Measurements from ENCODE around the gene TBX4.

Gene TBX4

DNA sequence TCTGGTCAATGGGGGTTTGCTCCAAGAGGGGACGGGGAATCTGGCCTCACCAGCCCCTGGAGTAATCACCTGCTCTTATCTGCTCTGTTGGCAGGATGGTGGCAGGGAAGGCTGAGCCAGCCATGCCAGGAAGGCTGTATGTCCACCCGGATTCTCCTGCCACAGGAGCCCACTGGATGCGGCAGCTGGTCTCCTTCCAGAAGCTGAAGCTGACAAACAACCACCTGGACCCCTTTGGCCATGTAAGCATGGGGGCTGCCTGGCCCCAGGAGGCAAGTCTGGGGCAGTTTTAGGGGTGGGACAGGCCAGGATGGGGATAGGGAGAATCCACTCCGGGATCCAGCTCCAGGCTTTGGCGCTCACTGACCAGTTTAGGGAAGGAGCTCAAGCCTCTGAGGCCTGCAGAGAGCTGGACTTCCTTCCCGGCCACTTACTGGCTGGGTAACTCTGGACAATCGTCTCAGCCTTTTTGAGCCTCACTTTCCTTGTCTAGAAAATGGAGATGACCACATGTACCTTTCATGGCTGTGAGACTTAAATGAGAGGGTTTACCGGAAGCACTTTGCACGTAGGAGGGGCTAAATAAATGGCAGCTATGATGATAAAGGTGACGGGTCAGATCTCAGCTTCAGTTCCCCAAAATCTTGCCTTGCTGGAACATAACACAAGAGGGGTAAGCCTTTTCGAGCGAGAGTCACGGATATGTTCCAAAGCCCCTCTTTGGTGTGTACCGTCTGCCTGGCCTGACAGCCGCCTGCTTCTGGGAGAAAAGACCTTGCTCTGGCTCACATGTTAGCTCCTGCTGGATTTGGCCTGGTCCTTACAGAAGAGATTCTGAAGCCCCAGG is 15.4 kb downstream of the TBX4 start:
- DNase-seq = no peak

DNA sequence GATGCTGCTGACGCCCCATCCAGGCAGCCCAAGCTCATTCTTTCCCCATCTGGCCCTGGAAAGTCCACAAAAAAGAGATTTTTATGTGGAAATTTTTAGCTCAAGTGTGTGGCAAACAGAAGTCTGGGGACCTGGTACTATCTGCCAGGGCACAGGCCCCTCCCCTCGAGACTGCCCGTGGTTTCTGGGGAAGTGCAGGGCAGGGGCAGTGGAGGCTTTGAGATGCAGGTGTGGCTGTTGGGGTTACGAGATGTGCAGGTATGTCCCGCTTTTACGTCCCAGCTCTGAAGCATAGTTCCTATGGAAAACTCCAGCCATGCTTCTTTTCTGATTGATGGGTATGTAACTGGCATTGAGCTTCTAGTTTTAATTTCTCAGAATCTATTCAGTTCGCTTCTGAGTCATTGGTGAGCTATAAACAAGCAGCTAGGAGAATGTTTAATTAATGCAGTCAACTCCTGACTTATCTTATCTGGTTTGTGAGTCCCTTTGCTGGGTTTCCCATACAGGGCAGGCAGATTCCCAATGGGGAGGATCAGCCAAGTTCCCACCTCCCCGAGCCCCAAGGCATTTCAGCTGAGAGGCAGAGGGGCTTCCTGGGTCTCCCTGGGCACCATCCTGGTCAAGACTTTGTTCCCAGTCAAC is 16.2 kb downstream of the TBX4 start:
- DNase-seq = no peak

DNA sequence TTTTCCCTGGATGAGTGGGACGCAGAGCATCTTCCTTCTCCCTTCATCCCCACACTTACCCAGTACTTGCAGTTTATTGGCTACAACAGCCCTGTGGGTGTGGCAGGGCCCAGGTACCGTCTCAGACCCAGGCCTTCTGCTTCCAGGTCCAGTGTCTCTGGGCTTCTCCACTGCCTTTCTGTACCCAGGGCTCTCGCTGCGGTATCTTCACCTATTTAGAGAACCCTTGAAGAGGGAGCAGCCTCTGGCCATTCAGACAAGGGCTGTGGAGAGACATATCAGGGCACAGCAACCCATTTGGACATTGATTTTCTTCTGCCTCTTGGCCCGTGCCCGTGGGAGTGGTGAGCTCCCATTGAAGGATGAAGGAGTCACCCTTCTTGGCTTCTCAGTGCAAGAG is 17.3 kb downstream of the TBX4 start:
- no peak for DNase-seq

DNA sequence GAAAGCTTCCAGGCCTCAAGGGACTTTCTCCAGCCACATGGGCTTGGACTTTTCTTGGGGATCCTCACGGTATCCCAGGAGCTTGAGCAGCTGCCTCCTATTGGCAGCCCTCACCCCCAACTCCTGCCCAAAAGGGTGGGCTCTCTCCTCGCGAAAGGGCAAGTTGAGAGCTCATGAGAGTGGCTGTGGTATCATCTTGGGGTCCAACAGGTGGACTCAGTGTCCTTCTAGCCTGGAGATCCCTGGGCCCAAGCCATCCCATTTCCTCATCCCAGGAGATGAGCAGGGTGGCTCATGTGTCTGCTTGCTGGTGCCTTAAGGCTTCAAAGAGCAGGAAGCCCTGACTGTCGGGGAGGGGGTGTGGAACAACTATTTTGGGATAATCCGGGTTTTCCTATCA is 17.7 kb downstream of the TBX4 start:
- DNase-seq = no peak

DNA sequence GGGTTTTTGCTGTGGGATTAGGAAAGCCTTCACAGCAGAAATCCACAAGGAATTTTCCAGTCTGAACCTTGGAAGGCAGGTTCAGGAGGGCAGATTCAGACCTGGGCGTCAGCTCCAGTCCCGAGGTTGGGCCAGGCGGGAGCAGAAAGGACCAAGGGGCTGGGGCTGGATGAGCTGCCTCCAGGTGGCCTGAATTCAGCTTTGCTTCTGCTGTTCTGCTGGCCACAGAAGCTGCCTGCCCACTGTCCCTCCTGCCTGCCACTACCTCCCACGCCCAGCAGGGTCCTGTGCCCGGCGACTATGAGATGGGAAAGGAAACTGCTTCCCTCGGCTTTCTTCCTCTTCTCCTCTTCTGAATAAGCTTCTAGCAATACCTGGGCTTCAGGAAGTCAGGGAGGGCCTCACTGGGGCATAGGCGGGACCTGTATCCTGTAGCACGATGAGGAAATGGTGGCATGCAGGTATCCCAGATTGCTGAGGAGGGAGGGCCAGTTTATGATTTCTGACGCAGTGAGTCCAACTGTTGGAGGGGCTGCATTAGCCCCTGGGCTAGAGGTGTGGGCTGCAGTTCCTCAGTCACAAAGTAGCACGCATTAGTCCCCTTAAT is 18.4 kb downstream of the TBX4 start:
- no peak for DNase-seq

DNA sequence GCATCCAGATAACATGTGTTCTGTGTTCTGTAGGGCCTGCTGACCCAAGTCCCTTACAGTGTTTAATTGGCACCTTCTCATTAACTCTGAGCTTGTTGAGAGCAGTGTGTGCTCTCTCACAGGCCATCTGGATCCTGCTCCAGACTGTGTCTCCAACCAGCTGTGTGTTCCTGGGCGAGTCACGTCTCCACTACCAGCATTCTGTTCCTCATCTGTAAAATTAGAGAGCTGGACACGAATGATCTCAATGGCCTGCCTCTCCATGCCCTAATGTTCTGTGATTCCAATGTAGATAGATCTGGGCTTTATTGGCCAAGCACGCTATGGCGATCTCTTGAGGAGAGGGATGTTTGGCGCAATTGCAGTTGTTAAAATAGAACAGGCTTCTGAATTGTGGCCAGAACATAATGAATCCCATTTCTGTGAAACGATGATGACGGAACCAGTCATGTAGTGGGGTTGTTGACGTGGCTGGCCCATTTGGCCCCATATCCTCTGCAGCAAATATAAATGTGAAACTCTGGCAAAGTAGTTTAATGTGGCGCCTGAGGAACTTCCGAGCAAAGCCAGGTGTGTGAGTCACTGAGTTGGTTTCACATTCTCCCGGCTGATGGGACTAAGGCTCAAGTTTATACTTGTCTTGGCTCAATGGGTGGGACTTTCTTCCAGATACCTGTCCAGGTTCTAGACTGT is 22.2 kb downstream of the TBX4 start:
- DNase-seq = no peak

DNA sequence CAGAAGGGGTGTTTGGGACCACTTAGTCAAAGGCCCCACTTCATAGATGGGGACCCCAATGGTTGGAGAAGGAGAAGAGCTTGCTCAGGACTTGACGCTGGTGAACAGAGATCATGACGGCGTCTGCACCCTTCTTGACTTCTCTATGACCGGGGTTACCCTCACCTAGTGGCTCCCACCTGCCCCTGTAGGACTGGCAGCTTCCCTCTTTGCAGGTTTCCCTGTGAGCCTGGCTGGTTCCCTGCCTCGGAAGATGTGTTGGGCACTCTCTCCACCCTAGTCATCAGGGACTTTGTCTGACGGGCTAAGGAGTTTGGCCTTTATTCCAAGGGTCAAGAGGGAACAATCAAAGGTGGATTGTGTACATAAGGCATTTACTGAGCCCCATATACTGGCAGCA is 22.7 kb downstream of the TBX4 start:
- DNase-seq = no peak

DNA sequence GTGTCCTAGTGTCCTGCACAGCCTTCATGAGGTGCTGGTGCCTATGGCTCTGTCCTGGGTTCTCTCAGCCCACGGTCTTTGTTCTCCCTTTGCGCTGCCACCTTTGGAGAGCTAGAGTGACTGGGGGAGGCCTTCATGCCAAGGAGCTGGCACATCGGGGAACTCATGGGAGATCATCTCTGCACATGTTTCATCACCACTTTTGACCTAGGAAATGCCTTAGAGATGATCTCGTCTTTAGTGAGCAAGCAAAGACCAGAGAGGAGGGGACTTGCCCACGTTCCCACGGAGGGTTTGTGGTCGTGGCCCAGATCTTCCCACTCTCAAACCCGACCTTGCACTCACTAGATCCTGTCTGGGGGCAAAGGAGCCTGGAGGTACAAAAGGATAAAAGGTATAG is 23.5 kb downstream of the TBX4 start:
- DNase-seq = no peak

DNA sequence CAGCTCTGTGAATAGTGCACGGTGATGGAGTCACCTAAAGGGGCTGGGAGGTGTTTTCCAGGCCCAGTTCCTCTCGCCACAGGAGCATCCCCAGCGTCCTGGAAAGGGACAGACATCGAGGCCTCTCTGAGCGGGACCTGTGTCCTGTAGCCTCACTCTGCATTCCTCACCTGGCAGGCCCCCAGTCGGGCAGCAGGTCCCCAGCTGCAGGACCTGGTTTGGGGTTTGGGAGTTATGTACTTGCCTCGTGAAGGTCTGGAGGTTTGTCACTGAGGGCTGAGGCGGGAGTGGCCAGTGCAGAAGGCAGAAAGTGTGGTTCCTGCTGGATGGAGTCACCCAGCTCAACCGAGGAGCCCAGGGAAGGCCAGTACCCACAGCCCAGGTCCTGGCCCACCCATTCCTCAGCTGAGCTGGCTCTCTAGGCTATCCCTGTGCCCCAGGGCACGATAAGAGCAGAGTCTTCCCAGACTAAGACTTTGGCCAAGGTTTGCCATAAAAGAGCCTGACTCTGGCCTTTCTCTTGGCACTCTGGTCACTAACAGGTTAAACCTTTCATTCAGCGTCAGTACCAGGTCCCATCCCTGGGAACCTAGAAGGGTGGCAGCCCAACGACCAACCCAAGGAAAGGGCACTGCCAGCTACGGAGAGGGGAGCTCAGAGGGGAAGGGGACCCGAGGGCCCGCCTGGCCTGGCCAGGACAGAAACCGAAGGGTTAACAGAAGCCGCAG is 24.4 kb downstream of the TBX4 start:
- no peak for DNase-seq

DNA sequence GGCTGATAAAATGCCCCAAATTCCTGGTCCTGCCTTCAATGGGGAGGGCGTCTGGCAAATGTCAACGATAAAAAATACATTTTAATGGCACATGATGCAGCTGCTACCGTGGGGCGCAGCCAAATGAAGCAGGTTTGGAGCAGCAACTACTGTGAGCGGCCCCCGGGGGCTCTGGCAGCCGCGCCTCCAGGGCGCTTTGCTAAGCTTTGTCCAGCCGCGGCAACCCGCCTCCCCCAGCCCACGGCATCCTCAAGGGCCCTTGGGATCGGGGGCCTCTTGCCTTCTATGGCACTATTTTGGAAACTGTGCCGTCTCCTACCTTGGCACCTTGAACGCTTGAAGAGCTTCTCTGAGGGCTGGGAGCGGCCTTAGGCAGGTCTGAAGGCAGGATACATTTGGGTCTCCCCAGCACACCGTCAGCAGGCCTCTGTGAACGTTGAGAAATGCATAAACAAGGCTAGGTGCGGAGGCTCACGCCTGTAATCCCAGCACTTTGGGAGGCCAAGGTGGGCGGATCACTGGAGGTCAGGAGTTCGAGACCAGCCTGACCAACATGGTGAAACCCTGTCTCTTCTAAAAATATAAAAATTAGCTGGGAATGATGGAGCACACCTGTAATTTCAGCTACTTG is 25.1 kb downstream of the TBX4 start:
- DNase-seq = no peak

DNA sequence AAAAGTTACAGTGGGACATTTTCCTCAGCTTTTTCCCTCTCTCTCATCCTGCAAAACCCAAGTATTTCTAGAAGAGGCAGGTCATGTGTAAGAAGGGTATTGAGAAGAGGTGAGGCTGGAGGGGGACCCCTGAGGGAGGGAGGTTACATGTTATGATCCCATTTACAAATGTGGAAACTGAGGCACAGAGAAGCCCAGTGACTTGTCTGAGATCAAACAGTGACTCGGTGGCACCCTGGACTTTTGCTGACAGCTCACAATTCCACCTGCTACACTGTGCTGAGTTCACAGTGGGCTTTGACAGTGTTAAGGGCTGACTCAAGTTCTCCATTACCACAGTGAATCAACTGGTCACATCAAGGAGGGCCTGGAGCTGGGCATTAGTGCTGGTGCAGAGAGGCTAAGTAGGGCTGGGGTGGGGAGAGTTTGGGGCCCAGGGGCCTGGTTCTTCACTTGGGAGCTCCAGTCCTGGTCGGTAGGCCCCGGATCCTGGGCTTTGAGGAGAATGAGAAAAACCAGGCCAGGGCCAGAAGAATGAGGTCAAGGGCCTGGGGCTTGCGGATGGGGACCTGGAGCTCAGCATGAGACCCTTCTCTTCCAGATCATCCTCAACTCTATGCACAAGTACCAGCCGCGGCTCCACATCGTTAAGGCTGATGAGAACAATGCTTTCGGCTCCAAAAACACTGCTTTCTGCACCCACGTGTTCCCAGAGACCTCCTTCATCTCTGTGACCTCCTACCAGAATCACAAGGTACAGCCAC is 26.0 kb downstream of the TBX4 start:
- no peak for DNase-seq

DNA sequence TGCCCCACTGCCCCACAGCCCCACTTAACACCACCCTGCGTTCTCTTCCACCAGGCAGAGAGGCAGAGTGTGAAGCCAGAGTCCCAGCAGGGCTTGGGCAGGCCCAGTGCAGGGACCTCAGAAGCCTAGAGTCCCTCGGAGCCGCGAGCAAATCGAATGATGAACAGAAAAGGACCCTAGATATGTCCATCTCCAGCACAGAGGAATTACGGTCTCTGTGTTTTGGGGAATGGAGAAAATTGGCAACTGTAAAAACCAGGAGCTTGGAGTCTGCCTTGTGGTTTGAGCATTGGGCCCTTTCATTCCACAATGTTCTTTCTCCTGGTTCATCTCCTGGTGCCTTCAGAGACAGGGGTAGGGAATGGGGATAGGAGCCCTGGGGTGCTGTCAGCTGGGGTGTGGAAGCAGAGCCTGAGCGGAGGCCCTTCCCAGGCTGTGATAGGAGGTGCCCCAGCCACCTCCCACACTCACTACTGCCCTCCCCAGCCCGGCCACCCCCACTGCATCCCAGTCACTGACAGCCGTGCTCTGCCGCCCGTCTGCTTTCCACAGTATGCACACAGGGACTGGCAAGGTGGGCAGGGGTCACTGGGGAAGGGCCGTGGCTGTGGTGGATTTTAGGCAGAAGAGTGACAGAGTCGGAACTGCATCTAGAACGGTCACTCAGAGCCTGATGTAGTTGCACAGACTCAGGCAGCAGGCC is 26.7 kb downstream of the TBX4 start:
- no peak for DNase-seq

DNA sequence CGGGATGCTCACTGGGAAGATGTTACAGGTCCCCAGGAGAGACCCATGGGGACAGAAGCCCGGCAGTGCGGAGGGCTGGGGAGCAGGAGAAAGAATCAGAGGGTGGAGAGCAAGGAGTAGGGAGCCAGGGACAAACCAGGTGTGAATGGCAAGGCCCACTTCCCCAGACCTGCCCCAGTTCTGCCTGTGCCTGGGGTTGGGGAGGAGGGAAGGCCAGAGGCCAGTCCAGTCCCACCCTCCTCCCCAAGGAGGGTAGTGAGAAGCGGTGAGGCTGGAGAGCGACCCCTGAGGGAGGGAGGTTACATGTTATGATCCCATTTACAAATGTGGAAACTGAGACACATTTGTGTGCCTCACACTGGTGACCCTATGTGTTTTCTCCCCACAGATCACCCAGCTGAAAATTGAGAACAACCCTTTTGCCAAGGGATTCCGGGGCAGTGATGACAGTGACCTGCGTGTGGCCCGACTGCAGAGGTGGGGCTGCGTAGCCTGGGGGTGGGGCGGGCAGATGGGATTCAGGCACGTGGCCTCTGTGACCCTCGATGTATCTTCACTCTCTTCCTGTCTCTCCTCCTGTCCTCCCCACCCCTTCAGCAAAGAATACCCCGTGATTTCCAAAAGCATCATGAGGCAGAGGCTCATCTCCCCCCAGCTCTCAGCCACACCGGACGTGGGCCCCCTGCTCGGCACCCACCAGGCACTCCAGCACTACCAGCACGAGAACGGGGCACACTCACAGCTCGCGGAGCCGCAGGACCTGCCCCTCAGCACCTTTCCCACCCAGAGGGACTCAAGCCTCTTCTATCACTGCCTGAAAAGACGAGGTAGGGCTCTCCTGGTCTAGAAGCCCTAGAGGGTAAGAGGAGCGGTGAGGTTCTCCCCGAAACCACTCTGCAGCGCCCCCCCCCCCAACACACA is 27.5 kb downstream of the TBX4 start:
- no peak for DNase-seq

DNA sequence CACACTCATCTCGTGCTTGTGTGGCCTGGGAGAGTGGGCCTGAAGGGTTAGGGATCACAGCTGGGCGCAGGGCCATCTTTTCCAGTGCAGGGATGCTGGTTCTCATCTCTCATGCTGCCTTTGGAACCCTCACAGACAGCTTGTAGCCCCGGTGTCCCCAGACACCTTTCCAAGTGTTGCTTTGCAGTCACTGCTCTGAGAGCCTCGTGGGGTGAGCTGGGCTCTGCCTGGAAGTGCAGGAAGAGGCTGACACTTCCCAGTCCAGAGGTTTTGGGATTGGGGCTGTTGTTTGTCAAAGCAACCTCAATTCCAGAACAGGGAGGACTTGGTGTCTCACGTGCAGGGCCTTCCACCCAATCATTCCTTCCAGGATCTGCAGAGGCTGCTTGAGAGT is 28.2 kb downstream of the TBX4 start:
- no peak for DNase-seq

DNA sequence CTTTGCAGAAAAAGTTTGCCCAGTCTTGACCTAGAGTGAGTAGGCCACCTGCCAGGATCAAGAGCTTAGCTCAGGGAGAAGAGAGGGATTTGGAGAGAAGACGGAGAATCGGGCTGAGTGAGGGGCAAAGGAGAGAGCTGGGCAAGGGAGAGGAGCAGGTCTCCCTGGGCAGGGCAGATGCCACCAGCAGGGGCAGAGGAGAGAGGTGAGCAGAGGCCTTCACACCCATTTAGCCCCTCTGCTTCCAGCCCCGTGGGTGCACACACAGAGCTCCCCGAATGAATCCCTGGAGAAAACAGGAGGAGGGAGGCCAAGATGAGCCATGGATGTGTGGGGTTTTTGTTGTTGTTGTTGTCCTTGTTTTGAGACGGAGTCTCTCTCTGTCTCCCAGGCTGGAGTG is 29.2 kb downstream of the TBX4 start:
- no peak for DNase-seq

DNA sequence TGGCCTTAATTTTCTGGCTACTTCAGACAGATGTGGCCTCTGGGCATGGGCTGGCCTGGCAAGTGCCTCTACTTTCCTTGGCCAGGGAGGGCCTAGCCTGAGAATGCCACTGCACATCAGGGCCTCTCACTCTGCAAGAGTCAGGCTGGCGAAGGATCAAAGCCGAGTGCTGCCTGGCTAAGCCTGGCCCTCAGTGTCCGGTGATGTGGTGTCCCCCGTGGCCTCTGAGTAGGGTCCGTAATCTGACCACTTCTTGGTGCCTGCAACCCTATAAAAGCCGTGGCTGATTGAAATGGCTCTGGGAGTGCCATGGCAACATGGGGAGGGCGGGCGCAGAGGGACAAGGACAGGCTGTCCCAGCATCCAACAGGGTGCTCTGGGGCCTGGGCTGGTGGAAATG is 30.2 kb downstream of the TBX4 start:
- no peak for DNase-seq

DNA sequence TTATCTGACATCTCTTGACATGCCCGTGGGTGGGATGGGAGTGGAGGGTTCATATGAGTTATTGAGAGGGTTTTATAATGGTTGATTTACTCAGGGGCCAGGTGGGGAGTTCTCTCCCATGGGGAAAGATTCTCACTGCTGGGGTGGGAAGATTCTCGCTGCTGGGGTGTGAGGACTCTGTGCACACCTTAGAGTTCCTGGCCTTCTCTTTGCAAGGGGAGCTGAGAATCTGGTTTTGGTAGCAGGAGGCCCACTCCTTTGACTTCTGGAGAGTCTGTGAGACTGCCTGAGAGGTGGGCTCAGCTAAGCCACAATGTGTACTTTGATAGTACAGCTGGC is 31.5 kb downstream of the TBX4 start:
- no peak for DNase-seq

DNA sequence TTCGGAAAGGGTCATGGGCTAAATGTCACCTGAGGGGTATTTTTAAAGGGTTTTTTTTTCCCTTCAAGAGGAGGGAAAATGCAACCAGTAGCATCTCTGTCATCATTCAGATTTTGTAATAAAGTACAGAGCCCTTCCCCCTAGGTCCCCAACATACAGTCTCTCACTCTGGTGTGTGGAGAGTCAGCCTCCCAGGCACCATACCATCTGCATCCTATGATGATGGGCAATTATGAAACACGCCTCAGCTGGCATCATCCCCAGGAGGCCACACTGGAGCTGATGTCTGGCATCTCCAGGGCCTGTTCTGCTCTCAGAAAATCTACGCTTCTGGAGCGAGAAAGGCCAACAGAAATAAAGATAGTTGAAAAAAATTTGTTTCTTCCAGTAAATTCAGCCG is 32.0 kb downstream of the TBX4 start:
- DNase-seq = no peak

DNA sequence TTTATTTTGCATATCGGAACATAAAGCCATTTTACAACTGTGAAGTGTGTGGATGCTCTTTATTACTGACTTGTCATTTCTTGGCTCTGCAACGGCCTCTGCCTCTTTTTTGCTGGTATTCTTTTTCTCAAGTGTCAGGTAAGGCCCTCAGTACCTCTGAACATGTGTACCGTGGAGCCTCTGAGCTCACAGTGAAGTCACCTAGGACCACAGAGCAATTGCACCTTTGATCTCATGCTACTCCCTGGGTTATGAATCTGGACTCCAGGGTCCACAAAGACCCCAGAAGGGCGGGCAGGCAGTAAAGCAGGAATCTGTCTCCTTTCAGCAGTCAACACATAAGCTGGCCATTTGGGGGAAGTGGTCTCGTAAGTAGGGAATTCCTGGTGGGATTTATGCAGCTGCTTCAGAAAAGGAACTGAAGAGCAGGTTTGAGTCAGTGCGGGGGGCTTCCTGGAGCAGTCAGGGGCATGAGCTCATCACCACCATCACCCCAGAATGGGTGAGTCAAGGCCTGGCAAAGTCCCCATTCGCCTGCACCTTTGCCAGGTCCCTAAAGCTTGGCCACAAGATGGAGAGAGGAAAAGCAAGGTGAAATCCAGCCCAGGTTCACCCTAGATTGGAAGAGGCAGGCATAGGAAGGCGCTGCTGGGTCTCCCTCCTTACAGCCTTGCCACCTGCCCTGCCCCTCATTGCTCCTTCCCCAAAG is 33.0 kb downstream of the TBX4 start:
- no peak for DNase-seq

All from activated CD8-positive, alpha-beta memory T cell treated with anti-CD3 and anti-CD28 coated beads, Interleukin-2, amount 50 U/mL, for 4 hours (primary cell).